ENCODE results near the gene MYOM1. TPM values are rescaled to one million over a fixed set of nuclear protein-coding genes. Genes with fewer than 3 reads are reported as not detected.

Gene MYOM1
- total RNA-seq, 1 experiment from 2014 or later: 0.37 TPM

GRCh38 chr18:3139406-3139805 lies 80.4 kb downstream of the MYOM1 start:
- no peak overlapping the region for H3K4me3 ChIP-seq (ENCODE audit: low read depth, low read length, poor library complexity, severe bottlenecking)
- no TSS peak for BruUV-seq (replicated peaks)
- CTCF ChIA-PET: no interaction called here
- no peak overlapping the region for H3K27ac ChIP-seq (ENCODE audit: low read depth, low read length, poor library complexity, severe bottlenecking)
- H3K4me1 ChIP-seq (ENCODE audit: insufficient read depth, low read length, poor library complexity, severe bottlenecking): no peaks in the 10 kb centered on the region
- intact Hi-C loops (cut with micrococcal nuclease; ENCODE audit: unreplicated experiment): no loop called here
- DNase-seq (ENCODE audit: low spot score): no peak
- H3K36me3 ChIP-seq (ENCODE audit: insufficient read depth, low read length, poor library complexity, severe bottlenecking): no peaks in the 10 kb centered on the region
- TF ChIP-seq CTCF (conservative IDR thresholded peaks at IDR 0.05; ENCODE audit: low read depth, low read length): no peak
- no peak for TF ChIP-seq EZH2 (IDR thresholded peaks at IDR 0.05; ENCODE audit: borderline replicate concordance, low read depth, low read length, poor library complexity, severe bottlenecking)
- no peaks in the 10 kb centered on the region for H3K9me3 ChIP-seq (ENCODE audit: low read depth, low read length, poor library complexity, severe bottlenecking)
- no peaks in the 10 kb centered on the region for H3K27me3 ChIP-seq (replicated peaks; ENCODE audit: insufficient read depth, low read depth, low read length, poor library complexity)
- POLR2A ChIA-PET (ENCODE audit: low non-redundant PET): no interaction called here

GRCh38 chr18:3138274-3138975 lies 81.3 kb downstream of the MYOM1 start:
- no peaks in the 10 kb centered on the region for H3K9me3 ChIP-seq (ENCODE audit: low read depth, low read length, poor library complexity, severe bottlenecking)
- no TSS peak for BruUV-seq (replicated peaks)
- H3K4me1 ChIP-seq (ENCODE audit: insufficient read depth, low read length, poor library complexity, severe bottlenecking): no peaks in the 10 kb centered on the region
- H3K4me3 ChIP-seq (ENCODE audit: low read depth, low read length, poor library complexity, severe bottlenecking): no peak overlapping the region
- TF ChIP-seq EZH2 (IDR thresholded peaks at IDR 0.05; ENCODE audit: borderline replicate concordance, low read depth, low read length, poor library complexity, severe bottlenecking) (no peak), CTCF (conservative IDR thresholded peaks at IDR 0.05; ENCODE audit: low read depth, low read length) (no peak)
- intact Hi-C loops (cut with micrococcal nuclease; ENCODE audit: unreplicated experiment): no loop called here
- DNase-seq (ENCODE audit: low spot score): no peak
- no peak overlapping the region for H3K27ac ChIP-seq (ENCODE audit: low read depth, low read length, poor library complexity, severe bottlenecking)
- POLR2A ChIA-PET (ENCODE audit: low non-redundant PET): no interaction called here
- H3K36me3 ChIP-seq (ENCODE audit: insufficient read depth, low read length, poor library complexity, severe bottlenecking): no peaks in the 10 kb centered on the region
- H3K27me3 ChIP-seq (replicated peaks; ENCODE audit: insufficient read depth, low read depth, low read length, poor library complexity): no peaks in the 10 kb centered on the region
- CTCF ChIA-PET: no interaction called here

GRCh38 chr18:3135536-3135935 lies 84.2 kb downstream of the MYOM1 start:
- TF ChIP-seq CTCF (conservative IDR thresholded peaks at IDR 0.05; ENCODE audit: low read depth, low read length) (no peak), EZH2 (IDR thresholded peaks at IDR 0.05; ENCODE audit: borderline replicate concordance, low read depth, low read length, poor library complexity, severe bottlenecking) (no peak)
- intact Hi-C loops (cut with micrococcal nuclease; ENCODE audit: unreplicated experiment): no loop called here
- no TSS peak for BruUV-seq (replicated peaks)
- H3K27ac ChIP-seq (ENCODE audit: low read depth, low read length, poor library complexity, severe bottlenecking): no peak overlapping the region
- POLR2A ChIA-PET (ENCODE audit: low non-redundant PET): no interaction called here
- no peaks in the 10 kb centered on the region for H3K4me1 ChIP-seq (ENCODE audit: insufficient read depth, low read length, poor library complexity, severe bottlenecking)
- no peak overlapping the region for H3K4me3 ChIP-seq (ENCODE audit: low read depth, low read length, poor library complexity, severe bottlenecking)
- no peak for DNase-seq (ENCODE audit: low spot score)
- H3K27me3 ChIP-seq (replicated peaks; ENCODE audit: insufficient read depth, low read depth, low read length, poor library complexity): no peaks in the 10 kb centered on the region
- CTCF ChIA-PET: no interaction called here
- H3K9me3 ChIP-seq (ENCODE audit: low read depth, low read length, poor library complexity, severe bottlenecking): no peaks in the 10 kb centered on the region
- no peaks in the 10 kb centered on the region for H3K36me3 ChIP-seq (ENCODE audit: insufficient read depth, low read length, poor library complexity, severe bottlenecking)
